GM21737 (cell line): ENCODE measurements around the gene CFAP107.
"Not testable (repeated sequence)": the region's sequence is repeated elsewhere in the genome, so short reads cannot be mapped to it uniquely, and the experiment has no call there.

ENCODE experiments used
- ATAC-seq: cut with Tn5 transposase; IDR thresholded peaks from one replicate; pipeline ENCODE4 v1.9.1; 2021; ENCODE audit warnings: mild to moderate bottlenecking, moderate library complexity; ENCODE audit not compliant: unreplicated experiment

Gene CFAP107

GRCh38 chr1:12776801-12777557 is 31.0 kb downstream of the CFAP107 start:
- ATAC-seq: no peak

GRCh38 chr1:12778061-12778460 is 32.1 kb downstream of the CFAP107 start:
- ATAC-seq: no peak

- ATAC-seq: no peak
These were observed 32.9 kb downstream of the CFAP107 start for GRCh38 chr1:12778907-12779306.

GRCh38 chr1:12781488-12781887 is 35.5 kb downstream of the CFAP107 start:
- ATAC-seq: not testable (repeated sequence)

- ATAC-seq: not testable (repeated sequence)
These were observed 37.8 kb downstream of the CFAP107 start for GRCh38 chr1:12783783-12784182.

- ATAC-seq: not testable (repeated sequence)
These were observed 38.7 kb downstream of the CFAP107 start for GRCh38 chr1:12784729-12785128.

GRCh38 chr1:12791097-12791496 is 45.1 kb downstream of the CFAP107 start, which contains the start of gene PRAMEF1:
Gene PRAMEF1, plus strand, starts transcription at chr1:12791397. Its CDS starts 1,831 bp downstream, at chr1:12793228.
- not testable (repeated sequence) for ATAC-seq

GRCh38 chr1:12798911-12799310 is 52.9 kb downstream of the CFAP107 start:
- ATAC-seq: no peak

- ATAC-seq: no peak
These were observed 53.7 kb downstream of the CFAP107 start for GRCh38 chr1:12799730-12800129.

GRCh38 chr1:12809933-12810332 is 63.9 kb downstream of the CFAP107 start:
- ATAC-seq: no peak

- ATAC-seq: no peak
These were observed 64.8 kb downstream of the CFAP107 start for GRCh38 chr1:12810691-12811408.

- ATAC-seq: no peak
These were observed 65.4 kb downstream of the CFAP107 start for GRCh38 chr1:12811409-12811784.
